DND-41 (cell line): ENCODE results near the gene NCOA4.

Experiments
- EZH2 ChIP-seq: IDR thresholded peaks from 3 replicates; pipeline ENCODE4 v1.6.1; 2012; ENCODE audit warnings: borderline replicate concordance, low read depth, mild to moderate bottlenecking, moderate library complexity, low read length, inconsistent platforms; ENCODE audit not compliant: severe bottlenecking
- TF ChIP-seq, protein P1 (sequence below): IDR thresholded peaks from 2 replicates; pipeline ENCODE4 v1.5.1; 2012; ENCODE audit warnings: borderline replicate concordance, low read length, moderate library complexity, mild to moderate bottlenecking; ENCODE audit not compliant: poor library complexity, severe bottlenecking; ENCODE audit errors: extremely low read depth

DNA sequence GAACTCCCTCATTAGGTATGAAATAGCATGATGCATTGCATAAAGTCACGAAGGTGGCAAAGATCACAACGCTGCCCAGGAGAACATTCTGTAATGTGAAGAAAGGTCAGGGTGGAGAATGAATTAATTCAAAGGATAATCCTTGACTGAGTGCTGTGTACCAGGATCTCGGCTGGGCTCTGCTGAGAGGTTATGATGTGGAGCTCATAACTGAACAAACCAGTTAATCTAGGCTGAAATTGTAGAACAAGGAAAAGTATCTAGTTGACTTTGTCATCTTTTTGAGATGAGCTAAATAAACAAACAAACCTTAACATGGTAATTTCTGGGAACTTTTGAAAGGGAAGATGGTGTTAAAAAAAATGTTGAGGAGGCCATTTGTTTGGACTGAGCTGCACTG lies 9.6 kb upstream of the NCOA4 start:
- TF ChIP-seq, protein P1, sequence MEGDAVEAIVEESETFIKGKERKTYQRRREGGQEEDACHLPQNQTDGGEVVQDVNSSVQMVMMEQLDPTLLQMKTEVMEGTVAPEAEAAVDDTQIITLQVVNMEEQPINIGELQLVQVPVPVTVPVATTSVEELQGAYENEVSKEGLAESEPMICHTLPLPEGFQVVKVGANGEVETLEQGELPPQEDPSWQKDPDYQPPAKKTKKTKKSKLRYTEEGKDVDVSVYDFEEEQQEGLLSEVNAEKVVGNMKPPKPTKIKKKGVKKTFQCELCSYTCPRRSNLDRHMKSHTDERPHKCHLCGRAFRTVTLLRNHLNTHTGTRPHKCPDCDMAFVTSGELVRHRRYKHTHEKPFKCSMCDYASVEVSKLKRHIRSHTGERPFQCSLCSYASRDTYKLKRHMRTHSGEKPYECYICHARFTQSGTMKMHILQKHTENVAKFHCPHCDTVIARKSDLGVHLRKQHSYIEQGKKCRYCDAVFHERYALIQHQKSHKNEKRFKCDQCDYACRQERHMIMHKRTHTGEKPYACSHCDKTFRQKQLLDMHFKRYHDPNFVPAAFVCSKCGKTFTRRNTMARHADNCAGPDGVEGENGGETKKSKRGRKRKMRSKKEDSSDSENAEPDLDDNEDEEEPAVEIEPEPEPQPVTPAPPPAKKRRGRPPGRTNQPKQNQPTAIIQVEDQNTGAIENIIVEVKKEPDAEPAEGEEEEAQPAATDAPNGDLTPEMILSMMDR, result no peak
- TF ChIP-seq EZH2, result no peak
